Measurements from ENCODE around the gene DSCAML1. TPM values are rescaled to one million over a fixed set of nuclear protein-coding genes. Genes with fewer than 3 reads are reported as not detected.
"Not testable (repeated sequence)": the region's sequence is repeated elsewhere in the genome, so short reads cannot be mapped to it uniquely, and the experiment has no call there.

Gene DSCAML1
- total RNA-seq, 1 donor from 2014 or later = 0.45 TPM

DNA sequence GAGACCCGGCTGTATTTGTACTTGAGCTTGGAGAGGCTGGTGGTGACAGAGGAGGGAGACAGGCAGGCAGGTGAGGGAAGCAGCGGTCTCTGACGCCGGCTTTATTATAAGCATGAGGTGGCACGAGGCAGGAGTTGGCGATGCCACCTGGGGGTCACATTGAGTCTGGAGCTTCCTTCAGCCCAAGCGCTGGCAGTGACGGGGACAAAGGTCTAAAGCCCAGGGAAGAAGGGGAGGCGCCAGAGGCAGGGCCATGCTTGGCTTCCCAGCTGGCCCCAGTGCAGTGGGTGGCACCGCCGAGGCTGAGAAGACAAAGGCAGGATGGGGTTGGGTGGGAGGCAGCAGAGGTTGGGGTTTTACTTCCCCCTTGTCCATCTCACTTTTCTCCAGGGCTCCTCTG is 23.1 kb upstream of the DSCAML1 start:
- no peak for DNase-seq (ENCODE audit: low spot score)

GRCh38 chr11:117819096-117820040 is 22.4 kb upstream of the DSCAML1 start:
- no peak for DNase-seq (ENCODE audit: low spot score)

DNA sequence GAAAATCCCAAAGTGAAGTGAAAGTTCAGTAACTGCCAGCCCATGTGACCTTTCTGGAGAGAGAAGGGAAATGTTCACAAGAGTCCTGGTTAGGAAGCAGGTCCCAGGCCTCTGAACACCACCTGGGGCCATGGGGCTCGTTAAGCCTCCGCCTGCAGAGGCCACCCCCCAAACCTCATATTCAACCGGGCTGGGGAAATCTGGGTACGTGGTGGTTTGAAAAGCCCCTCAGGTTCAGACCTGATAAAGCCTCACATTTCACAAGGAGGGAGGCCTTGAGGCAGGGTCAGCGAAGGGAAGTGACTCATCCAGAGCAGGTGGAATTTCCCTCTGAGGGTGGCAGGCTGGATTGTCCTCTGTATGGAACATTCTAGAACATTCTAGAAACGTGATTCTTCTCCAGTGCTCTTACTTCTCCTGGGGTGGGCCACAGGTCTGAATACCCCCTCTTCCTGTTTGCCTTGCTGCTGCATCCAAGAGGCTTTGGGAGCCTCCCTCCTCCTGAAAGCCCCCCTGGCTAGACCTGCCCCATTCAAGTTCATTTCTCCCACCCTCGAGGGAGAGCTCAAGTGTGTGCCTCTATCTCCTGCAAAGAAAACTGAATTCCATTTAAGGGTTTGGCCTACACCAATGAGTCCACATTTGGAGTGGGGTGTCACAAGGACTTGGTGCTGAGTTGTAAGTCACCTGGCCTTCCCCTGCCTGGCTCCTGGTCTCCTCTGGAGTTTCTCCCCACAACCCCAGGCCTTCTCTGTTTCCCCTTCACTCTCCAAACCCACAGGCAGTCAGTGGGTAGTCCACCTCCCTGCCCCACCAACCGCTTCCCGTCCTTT is 21.2 kb upstream of the DSCAML1 start:
- DNase-seq (ENCODE audit: low spot score) = no peak

- no peak for DNase-seq (ENCODE audit: low spot score)
These were observed 20.5 kb upstream of the DSCAML1 start for GRCh38 chr11:117817368-117818040.

- no peak for DNase-seq (ENCODE audit: low spot score)
These were observed 19.9 kb upstream of the DSCAML1 start for GRCh38 chr11:117816846-117817367.

DNA sequence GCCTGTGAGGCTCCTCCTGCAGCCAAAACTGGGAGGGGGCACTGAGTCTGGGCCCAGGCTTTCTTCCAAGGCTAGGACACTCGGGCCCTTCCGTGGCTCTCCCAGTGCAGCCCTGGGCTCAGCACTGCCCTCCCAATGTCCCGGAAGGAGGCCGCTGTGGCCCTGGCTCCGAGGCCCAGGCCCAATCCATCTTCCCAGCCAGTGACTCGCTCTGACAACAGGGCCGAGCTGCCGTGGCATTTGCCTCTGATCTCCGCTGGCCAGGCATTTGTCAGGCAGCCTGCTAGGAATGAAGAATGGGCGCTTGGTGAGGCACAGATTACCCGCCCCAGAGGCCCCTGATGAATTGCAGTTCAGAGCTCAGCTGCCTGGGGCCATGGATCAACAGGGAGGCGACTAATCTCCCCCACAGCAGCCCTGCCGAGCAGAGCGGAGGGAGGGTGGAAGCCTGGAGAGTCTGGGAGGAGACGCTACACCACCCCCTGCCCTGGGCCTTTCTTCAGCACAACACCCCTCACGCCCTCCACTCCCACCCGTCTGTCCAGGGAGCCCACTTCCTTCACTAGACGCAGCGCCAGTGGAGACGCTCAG is 19.2 kb upstream of the DSCAML1 start:
- DNase-seq (ENCODE audit: low spot score) = no peak

DNA sequence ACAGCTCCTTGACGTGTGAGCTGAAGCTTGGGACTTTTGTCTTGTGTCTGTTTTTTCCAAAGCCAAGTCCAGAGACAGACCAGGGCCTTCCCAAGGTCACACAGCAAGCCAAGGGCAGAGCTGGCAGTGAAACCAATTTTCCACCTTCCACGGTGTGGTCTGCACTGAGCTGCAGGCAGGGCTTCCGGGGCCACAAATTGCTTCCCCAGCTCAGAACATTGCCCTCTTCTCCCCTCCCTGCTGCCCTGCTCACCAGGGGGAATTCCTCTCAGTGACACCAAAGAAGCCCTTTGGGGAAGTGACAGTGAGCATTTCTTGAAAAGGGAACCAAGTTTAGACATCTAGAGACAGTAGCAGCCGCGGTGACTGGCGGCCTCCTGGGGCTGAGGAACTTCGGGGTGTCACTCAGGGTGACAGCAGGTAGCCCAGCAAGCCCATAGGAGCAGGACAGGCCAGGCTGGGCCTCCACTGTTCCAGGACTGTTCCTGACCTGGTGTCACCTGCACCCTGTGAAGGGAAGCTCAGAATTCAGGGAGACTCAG is 18.3 kb upstream of the DSCAML1 start:
- no peak for DNase-seq (ENCODE audit: low spot score)

- no peak for DNase-seq (ENCODE audit: low spot score)
These were observed 17.8 kb upstream of the DSCAML1 start for GRCh38 chr11:117814766-117815261.

GRCh38 chr11:117814204-117814765 is 17.3 kb upstream of the DSCAML1 start:
- DNase-seq (ENCODE audit: low spot score) = no peak

DNA sequence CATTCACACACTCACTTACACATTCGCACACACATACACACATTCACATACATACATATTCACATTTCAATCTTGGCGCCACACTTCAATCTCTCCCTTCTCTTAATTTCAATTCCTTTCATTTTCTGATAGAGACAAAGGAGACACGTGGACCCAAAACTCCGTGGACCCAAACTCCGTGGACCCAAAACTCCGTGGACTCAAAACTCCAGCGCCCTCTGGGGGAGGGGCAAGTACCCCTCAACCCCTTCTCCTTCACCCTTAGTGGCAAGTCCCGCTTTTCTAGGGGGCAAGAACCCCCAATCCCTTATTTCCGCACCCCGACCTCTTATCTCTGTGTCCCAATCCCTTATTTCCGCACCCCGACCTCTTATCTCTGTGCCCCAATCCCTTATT is 13.0 kb upstream of the DSCAML1 start:
- DNase-seq (ENCODE audit: low spot score) = not testable (repeated sequence)

- DNase-seq (ENCODE audit: low spot score) = no peak
These were observed 12.4 kb upstream of the DSCAML1 start for GRCh38 chr11:117809236-117810055.

DNA sequence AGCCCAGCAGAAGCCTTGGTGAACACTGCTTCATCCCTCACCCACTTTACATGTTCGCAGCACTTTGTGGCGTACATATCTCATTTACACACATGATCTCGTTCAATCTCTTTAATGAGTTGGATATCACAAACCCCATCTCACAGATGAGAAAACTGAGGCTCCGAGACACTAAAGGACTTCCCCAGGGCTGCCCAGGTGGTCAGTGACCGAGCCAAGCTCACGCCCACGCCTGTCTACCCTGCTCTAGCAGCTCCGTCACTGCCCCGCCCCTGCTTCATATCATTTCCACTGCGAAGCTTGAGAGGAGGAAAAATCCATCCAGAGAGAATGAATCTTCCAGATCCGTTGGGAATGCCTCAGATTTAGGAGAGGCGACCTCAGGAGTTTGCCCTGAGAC is 11.8 kb upstream of the DSCAML1 start:
- no peak for DNase-seq (ENCODE audit: low spot score)

GRCh38 chr11:117807482-117808327 is 10.7 kb upstream of the DSCAML1 start:
- DNase-seq (ENCODE audit: low spot score) = no peak

GRCh38 chr11:117806846-117807245 is 9.8 kb upstream of the DSCAML1 start:
- DNase-seq (ENCODE audit: low spot score) = no peak

DNA sequence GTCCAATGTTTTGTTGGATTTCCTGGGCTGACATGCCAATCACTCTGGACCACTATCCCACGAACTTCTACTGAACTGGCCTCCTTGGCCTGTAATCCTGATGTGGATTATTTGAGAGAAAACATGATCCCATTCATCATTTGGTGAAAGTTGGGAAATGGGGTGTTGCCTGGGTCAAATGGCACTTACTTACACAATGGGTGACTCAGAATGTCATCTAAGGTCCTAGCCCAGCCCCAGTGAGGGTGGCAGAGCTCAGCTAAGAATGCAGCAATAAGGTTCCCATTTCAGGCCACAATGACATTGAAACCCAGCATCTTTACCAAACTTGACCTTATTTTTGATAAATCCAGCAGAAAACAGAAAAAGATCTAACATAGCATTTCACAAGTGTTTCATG is 8.0 kb upstream of the DSCAML1 start:
- no peak for DNase-seq (ENCODE audit: low spot score)

DNA sequence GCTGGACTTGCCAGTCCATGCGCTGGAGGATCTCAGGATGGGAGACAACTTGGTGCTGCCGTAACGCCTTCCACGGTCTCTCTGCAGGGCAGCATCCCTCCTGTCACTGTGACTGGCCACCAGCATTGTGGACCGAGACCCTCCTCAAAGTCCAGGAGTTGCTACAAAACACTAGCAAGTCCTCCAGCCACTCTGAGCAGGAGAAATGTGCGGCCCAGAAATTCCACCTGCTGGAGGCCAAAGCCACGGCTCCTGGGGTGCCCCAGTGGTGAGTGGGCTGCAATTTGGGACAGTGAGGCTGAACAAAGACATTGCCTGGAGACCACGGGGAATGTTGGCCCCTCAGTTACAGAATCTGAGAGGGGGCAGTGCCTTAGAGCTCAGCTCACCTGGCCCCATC is 6.9 kb upstream of the DSCAML1 start:
- DNase-seq (ENCODE audit: low spot score) = no peak

GRCh38 chr11:117799634-117800033 is 2.6 kb upstream of the DSCAML1 start:
- no peak for DNase-seq (ENCODE audit: low spot score)

DNA sequence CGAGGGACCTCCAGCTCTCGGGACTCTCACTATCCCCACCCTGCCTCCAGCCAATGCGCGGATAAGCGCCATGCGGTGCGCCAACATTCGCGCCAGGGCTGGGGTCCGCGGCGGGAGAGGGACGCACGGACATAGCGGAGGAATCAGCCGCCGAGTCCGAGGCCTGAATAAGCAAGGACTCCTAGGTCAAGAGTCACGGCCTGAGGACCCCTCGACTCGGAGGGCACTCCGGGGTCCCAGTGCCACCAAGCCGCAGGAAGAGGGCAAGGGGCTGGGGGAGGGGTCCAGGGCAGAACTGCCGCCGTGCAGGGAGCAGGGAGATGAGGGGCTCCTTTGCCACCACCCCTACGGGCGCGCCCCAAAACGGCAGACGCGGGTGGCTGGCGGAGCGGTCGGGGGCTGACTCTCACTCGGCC is 552 bp downstream of the DSCAML1 start:
- no peak for DNase-seq (ENCODE audit: low spot score)
